HUES64 (cell line): ENCODE data around the gene GPC2.
"Not testable (repeated sequence)": the region's sequence is repeated elsewhere in the genome, so short reads cannot be mapped to it uniquely, and the experiment has no call there.

Experiments used
- H3K27ac ChIP-seq: 2 replicates; pipeline ENCODE4 v1.7.0; 2013; ENCODE audit warnings: low read depth, low read length, inconsistent platforms
- H3K27me3 ChIP-seq: 2 replicates; pipeline ENCODE4 v1.6.1; 2013; ENCODE audit warnings: mild to moderate bottlenecking, low read length; ENCODE audit not compliant: insufficient read depth
- H3K36me3 ChIP-seq: 2 replicates; pipeline ENCODE4 v1.6.1; 2013; ENCODE audit warnings: mild to moderate bottlenecking, low read length; ENCODE audit not compliant: insufficient read depth
- H3K4me1 ChIP-seq: 2 replicates; pipeline ENCODE4 v1.6.1; 2013; ENCODE audit warnings: mild to moderate bottlenecking, low read length, moderate library complexity; ENCODE audit not compliant: insufficient read depth
- H3K4me3 ChIP-seq: 2 replicates; pipeline ENCODE4 v1.5.1; 2013; ENCODE audit warnings: mild to moderate bottlenecking, low read length, moderate library complexity
- H3K9ac ChIP-seq: 2 replicates; pipeline ENCODE4 v1.6.1; 2013; ENCODE audit warnings: mild to moderate bottlenecking, low read depth, low read length
- H3K9me3 ChIP-seq: 2 replicates; pipeline ENCODE4 v1.6.1; 2013; ENCODE audit warnings: low read depth, low read length; ENCODE audit not compliant: insufficient read depth
- WGBS: fragments of 150-250, 120-280 bp; methylation state at CpG from one replicate; pipeline ENCODE4 v1.1.7; 2013; ENCODE audit warnings: missing lambda C conversion rate; 5-methylcytosine and 5-hydroxymethylcytosine counted together

GPC2 gene

GRCh38 chr7:100198266-100198665 lies 21.1 kb upstream of the GPC2 start:
- no peaks in the 10 kb centered on the region for H3K36me3 ChIP-seq
- no peak overlapping the region for H3K9ac ChIP-seq
- 0 out of 2 replicates have a peak, but pooled peaks cover 4% of the 10 kb centered on the region for H3K4me1 ChIP-seq
- no peak overlapping the region for H3K27ac ChIP-seq
- H3K9me3 ChIP-seq: no peaks in the 10 kb centered on the region
- no peak overlapping the region for H3K4me3 ChIP-seq
- WGBS: 95% methylated on average over 9 of the region's 10 CpGs
- H3K27me3 ChIP-seq: peaks cover 5% of the 10 kb centered on the region; the same call in 1 of the 2 replicates

- H3K36me3 ChIP-seq, H3K27ac ChIP-seq, H3K27me3 ChIP-seq, H3K4me1 ChIP-seq, H3K4me3 ChIP-seq, H3K9me3 ChIP-seq, H3K9ac ChIP-seq: not testable (repeated sequence)
- over 99% methylated on average over 5 of the region's 6 CpGs for WGBS
Measured at GRCh38 chr7:100195901-100196322, 18.7 kb upstream of the GPC2 start.

GRCh38 chr7:100195222-100195621 lies 18.0 kb upstream of the GPC2 start:
- Histone ChIP-seq H3K27me3 (peaks cover 1% of the 10 kb centered on the region; the same call in 1 of the 2 replicates), H3K27ac (no peak overlapping the region), H3K9ac (no peak overlapping the region), H3K9me3 (no peaks in the 10 kb centered on the region), H3K4me1 (0 out of 2 replicates have a peak, but pooled peaks cover 3% of the 10 kb centered on the region), H3K36me3 (no peaks in the 10 kb centered on the region), H3K4me3 (no peak overlapping the region)
- WGBS: 79% methylated on average over 2 of the region's 2 CpGs

- H3K36me3 ChIP-seq: no peaks in the 10 kb centered on the region
- no peak overlapping the region for H3K4me3 ChIP-seq
- H3K9ac ChIP-seq: no peak overlapping the region
- no peaks in the 10 kb centered on the region for H3K9me3 ChIP-seq
- 76% methylated on average over 3 of the region's 3 CpGs for WGBS
- no peak overlapping the region for H3K27ac ChIP-seq
- no peaks in the 10 kb centered on the region for H3K4me1 ChIP-seq
- H3K27me3 ChIP-seq: no peaks in the 10 kb centered on the region; the same call in 1 of the 2 replicates
Measured at GRCh38 chr7:100192969-100193368, 15.8 kb upstream of the GPC2 start.

- H3K4me3 ChIP-seq, H3K36me3 ChIP-seq, H3K9ac ChIP-seq, H3K27me3 ChIP-seq, H3K9me3 ChIP-seq, H3K27ac ChIP-seq, H3K4me1 ChIP-seq: not testable (repeated sequence)
- WGBS: 93% methylated on average over 5 of the region's 6 CpGs
Measured at GRCh38 chr7:100192281-100192862, 15.2 kb upstream of the GPC2 start.

- Histone ChIP-seq H3K9me3 (no peaks in the 10 kb centered on the region), H3K4me3 (no peak overlapping the region), H3K27me3 (no peaks in the 10 kb centered on the region; the same call in 1 of the 2 replicates), H3K4me1 (no peaks in the 10 kb centered on the region), H3K27ac (no peak overlapping the region), H3K36me3 (no peaks in the 10 kb centered on the region), H3K9ac (no peak overlapping the region)
- 94% methylated on average over 1 of the region's 2 CpGs for WGBS
Measured at GRCh38 chr7:100191775-100192174, 14.6 kb upstream of the GPC2 start.

- Histone ChIP-seq H3K9ac (no peak overlapping the region), H3K4me3 (no peak overlapping the region)
- 87% methylated on average over 4 of the region's 4 CpGs for WGBS
Measured at GRCh38 chr7:100190048-100190711, 13.0 kb upstream of the GPC2 start.

GRCh38 chr7:100189061-100189460 lies 11.9 kb upstream of the GPC2 start:
- H3K36me3 ChIP-seq: no peaks in the 10 kb centered on the region
- no peaks in the 10 kb centered on the region for H3K27me3 ChIP-seq
- no peak overlapping the region for H3K9ac ChIP-seq
- H3K4me3 ChIP-seq: no peak overlapping the region
- H3K9me3 ChIP-seq: no peaks in the 10 kb centered on the region
- no peaks in the 10 kb centered on the region for H3K4me1 ChIP-seq
- 94% methylated on average over 3 of the region's 3 CpGs for WGBS
- H3K27ac ChIP-seq: no peak overlapping the region

More at GRCh38 chr7:100190048-100190711, 13.0 kb upstream of the GPC2 start:
- H3K36me3 ChIP-seq: no peaks in the 10 kb centered on the region
- no peaks in the 10 kb centered on the region for H3K9me3 ChIP-seq
- H3K4me1 ChIP-seq: no peaks in the 10 kb centered on the region
- no peak overlapping the region for H3K27ac ChIP-seq
- H3K27me3 ChIP-seq: no peaks in the 10 kb centered on the region; the same call in 1 of the 2 replicates

GRCh38 chr7:100185726-100186125 lies 8.5 kb upstream of the GPC2 start:
- no peaks in the 10 kb centered on the region for H3K9me3 ChIP-seq
- 87% methylated on average over 2 of the region's 2 CpGs for WGBS
- H3K27me3 ChIP-seq: no peaks in the 10 kb centered on the region
- H3K36me3 ChIP-seq: no peaks in the 10 kb centered on the region
- H3K4me1 ChIP-seq: peaks cover 5% of the 10 kb centered on the region; the same call in 1 of the 2 replicates
- H3K27ac ChIP-seq: no peak overlapping the region
- no peak overlapping the region for H3K4me3 ChIP-seq
- no peak overlapping the region for H3K9ac ChIP-seq

GRCh38 chr7:100183090-100183489 lies 5.9 kb upstream of the GPC2 start:
- H3K9ac ChIP-seq, H3K4me1 ChIP-seq, H3K9me3 ChIP-seq, H3K36me3 ChIP-seq, H3K27ac ChIP-seq, H3K4me3 ChIP-seq, H3K27me3 ChIP-seq: not testable (repeated sequence)
- WGBS: 88% methylated on average over 6 of the region's 6 CpGs

- H3K36me3 ChIP-seq, H3K27me3 ChIP-seq, H3K27ac ChIP-seq, H3K9me3 ChIP-seq, H3K4me1 ChIP-seq, H3K4me3 ChIP-seq, H3K9ac ChIP-seq: not testable (repeated sequence)
- 89% methylated on average over 6 of the region's 6 CpGs for WGBS
Measured at GRCh38 chr7:100182616-100183015, 5.4 kb upstream of the GPC2 start.
